H1 (cell line): ENCODE data around the gene TOMM34.

ENCODE experiments used
- CHD7 ChIP-seq: fragments of 300-600 bp; sonication (generic); IDR thresholded peaks from 2 replicates; pipeline ENCODE4 v1.7.1; 2012; ENCODE audit warnings: low read length, moderate library complexity, mild to moderate bottlenecking, inconsistent platforms; ENCODE audit not compliant: insufficient replicate concordance
- CTCF ChIP-seq, 3 experiments: IDR thresholded peaks; 1 replicate in 2 of 3; 2 replicates in 1 of 3; pipeline versions ENCODE4 v1.5.1 to v1.6.1; 2011; ENCODE audit warnings: low read length in 3 of 3, mild to moderate bottlenecking in 3 of 3, inconsistent platforms in 2 of 3, low read depth in 1 of 3, moderate library complexity in 1 of 3; ENCODE audit not compliant: insufficient read depth in 1 of 3; ENCODE audit errors: control extremely low read depth in 1 of 3
- EP300 ChIP-seq, 2 experiments: IDR thresholded peaks; 1 replicate in 1 of 2; 2 replicates in 1 of 2; pipeline ENCODE4 v1.6.1; 2011 to 2012; ENCODE audit warnings: low read depth in 2 of 2, low read length in 2 of 2, mild to moderate bottlenecking in 2 of 2, borderline replicate concordance in 1 of 2, inconsistent platforms in 1 of 2, moderate library complexity in 1 of 2
- POLR2A ChIP-seq, 2 experiments: IDR thresholded peaks; 1 replicate in 1 of 2; 2 replicates in 1 of 2; pipeline ENCODE4 v1.6.1; 2011; ENCODE audit warnings: low read depth in 2 of 2, low read length in 2 of 2, mild to moderate bottlenecking in 2 of 2; ENCODE audit errors: control extremely low read depth in 1 of 2
- POLR2AphosphoS5 ChIP-seq: IDR thresholded peaks from 2 replicates; pipeline ENCODE4 v1.6.1; 2011; ENCODE audit warnings: low read depth, low read length
- TAF1 ChIP-seq: IDR thresholded peaks from 2 replicates; pipeline ENCODE4 v1.6.1; 2011; ENCODE audit warnings: mild to moderate bottlenecking, low read depth, low read length

DNA sequence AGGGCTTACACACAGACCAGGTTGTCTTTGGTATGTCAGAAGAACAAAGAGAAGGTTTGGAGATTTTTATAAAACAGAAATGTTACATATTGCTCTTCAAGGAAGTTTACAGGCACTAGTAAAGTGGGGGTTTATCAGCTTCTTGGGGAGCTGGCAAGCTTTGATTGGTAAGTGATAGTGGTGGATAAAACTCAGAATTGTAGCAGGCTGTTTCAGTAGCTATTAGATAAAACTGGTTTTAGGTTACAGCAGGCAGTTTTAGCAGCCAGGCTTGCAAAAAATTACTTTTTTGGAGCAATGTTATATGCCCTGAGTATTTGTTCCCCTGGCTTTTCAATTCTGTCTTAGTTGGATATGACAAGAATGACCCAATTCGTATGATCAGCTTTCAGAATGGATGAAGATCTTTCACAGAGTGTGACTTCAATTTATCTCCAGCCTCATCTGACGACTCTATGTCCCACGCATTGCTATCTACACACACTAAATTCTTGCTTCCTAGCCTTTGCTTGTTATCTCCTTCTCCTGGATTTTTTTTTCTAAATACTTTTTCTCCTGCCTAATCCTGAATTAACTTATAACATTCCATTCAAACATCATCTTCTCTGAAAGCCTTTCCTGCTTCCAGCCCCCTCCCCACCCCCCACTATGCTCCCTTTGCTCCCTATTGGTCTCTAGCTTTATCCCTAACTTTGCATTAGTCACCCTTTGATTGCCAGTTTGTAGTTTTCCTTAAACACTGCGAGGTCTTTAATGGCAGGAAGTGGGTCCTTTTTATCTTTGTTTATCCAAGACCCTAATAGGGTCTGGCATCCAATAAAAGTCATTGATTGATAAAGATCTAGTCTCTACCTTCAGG is 1.0 kb upstream of the TOMM34 start:
- no peak for TF ChIP-seq CHD7
- TF ChIP-seq POLR2A (IDR thresholded peaks at IDR 0.05; ENCODE audit: control extremely low read depth in 1 of 2, low read depth in 2 of 2, low read length in 2 of 2), result no peak
- TF ChIP-seq TAF1, result no peak
- no peak for TF ChIP-seq POLR2AphosphoS5
- no peak for TF ChIP-seq CTCF (IDR thresholded peaks at IDR 0.05; ENCODE audit: control extremely low read depth in 1 of 3, insufficient read depth in 1 of 3, low read depth in 1 of 3, low read length in 3 of 3)
- no peak for TF ChIP-seq EP300 (IDR thresholded peaks at IDR 0.05; ENCODE audit: borderline replicate concordance in 1 of 2, low read depth in 2 of 2, low read length in 2 of 2)
